ENCODE results near the gene GIN1.
"Not testable (repeated sequence)": the region's sequence is repeated elsewhere in the genome, so short reads cannot be mapped to it uniquely, and the experiment has no call there.

GRCh38 chr5:103073500-103073899 lies 46.4 kb downstream of the GIN1 start:
- not testable (repeated sequence) for TF ChIP-seq SUZ12 (IDR thresholded peaks at IDR 0.05; ENCODE audit: extremely low read depth, insufficient read depth, insufficient read length); YY1 (IDR thresholded peaks at IDR 0.05; ENCODE audit: insufficient read depth, insufficient read length); ZNF274 (IDR thresholded peaks at IDR 0.05; ENCODE audit: low read depth, low read length)
